Activated CD8-positive, alpha-beta memory T cell treated with anti-CD3 and anti-CD28 coated beads for 48 hours (primary cell): Measurements from ENCODE around the gene RYR1.
"Not testable (repeated sequence)": the region's sequence is repeated elsewhere in the genome, so short reads cannot be mapped to it uniquely, and the experiment has no call there.

ENCODE experiments used
- DNase-seq, 3 experiments: peaks; one replicate each; pipeline ENCODE4 v3.0.0-alpha.2; 2020; ENCODE audit warnings: low read depth in 2 of 3, low spot score in 2 of 3

RYR1 gene

DNA sequence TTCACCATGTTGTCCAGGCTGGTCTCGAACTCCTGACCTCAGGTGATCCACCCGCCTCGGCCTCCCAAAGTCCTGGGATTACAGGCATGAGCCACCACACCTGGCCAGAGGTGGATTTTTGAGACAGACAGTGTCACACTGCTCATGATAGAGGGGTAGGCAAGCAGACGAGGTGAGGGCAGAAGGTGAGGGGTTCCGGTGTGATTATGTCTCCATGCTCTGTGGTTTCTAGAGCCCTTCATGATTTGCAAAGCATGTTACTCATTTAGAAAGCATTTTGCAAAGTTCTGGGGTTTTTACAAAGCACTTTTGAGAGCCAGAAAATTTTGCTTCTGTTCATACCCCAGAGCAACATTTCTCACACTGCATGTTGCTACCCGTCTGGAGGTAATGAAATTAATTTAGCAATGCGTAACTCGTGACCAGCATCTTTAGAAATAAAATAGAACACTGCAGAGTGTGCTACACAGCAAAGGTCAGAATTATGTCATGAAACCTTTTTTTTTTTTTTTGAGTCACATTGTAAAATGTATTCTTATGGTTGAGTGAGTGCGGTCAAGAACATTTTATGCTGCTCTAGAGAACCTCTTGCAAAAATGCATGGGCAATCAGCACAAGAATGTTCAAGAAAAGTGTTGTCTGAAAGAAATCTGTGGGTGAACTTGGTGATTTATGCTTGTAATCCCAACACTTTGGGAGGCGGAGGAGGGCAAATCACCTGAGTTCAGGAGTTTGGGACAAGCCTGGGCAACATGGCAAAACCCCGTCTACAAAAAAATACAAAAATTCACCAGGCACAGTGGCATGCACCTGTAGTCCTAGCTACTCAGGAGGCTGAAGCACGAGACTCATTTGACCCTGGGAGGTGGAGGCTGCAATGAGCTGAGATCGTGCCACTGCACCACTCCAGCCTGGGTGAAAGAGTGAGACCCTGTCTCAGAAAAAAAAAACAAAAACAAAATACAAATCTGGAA is 126.2 kb downstream of the RYR1 start:
- DNase-seq = no peak

DNA sequence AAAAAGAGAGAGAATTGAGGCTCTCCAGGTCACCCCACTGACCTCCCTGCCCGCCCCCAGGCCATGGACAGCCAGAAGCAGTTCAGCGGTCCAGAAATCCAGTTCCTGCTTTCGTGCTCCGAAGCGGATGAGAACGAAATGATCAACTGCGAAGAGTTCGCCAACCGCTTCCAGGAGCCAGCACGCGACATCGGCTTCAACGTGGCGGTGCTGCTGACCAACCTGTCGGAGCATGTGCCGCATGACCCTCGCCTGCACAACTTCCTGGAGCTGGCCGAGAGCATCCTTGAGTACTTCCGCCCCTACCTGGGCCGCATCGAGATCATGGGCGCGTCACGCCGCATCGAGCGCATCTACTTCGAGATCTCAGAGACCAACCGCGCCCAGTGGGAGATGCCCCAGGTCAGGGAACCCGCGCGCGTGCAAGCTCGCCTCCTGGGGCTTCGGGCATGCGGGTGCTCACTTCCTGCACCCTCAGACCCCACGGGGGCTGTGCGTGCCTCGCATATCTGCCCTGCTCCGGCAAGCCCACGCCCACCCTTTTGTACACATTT is 127.6 kb downstream of the RYR1 start:
- DNase-seq = no peak

DNA sequence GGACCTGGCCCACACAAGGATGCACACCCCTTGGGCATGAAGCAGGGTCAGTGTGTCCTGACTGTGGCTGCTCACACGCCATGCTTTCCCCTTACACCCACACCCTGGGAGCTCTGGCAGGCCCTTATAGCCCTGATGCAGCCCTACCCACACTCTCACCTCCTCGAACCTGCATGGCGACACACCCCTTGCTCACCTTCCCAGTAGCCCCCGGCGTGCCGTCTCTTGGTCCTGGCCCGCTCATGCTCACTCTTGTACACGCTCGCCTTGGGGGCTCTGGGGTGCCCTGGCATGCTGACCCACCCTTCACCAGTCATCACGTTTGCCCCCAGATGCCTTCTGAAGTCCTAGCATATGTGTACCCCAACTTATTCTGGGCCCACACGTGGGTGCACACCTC is 128.2 kb downstream of the RYR1 start:
- no peak for DNase-seq

DNA sequence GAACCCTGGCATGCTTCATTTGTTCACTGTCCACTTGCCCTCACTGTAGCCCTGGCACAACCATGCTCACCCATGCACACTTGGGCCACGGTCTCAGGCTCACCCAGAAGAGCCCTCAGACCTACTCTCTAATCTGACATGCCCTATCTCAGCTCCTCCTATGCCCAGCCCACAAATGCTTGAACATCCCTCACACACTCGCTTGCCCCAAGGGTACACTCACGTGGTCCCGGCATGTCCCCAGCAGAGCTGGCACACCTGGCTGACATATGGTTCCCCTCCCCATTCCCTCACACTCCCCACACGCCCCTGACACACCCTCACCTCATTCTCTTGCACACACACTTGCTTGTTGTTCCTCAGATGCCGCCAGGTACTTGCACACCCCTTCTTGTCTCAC is 128.6 kb downstream of the RYR1 start:
- DNase-seq = no peak

DNA sequence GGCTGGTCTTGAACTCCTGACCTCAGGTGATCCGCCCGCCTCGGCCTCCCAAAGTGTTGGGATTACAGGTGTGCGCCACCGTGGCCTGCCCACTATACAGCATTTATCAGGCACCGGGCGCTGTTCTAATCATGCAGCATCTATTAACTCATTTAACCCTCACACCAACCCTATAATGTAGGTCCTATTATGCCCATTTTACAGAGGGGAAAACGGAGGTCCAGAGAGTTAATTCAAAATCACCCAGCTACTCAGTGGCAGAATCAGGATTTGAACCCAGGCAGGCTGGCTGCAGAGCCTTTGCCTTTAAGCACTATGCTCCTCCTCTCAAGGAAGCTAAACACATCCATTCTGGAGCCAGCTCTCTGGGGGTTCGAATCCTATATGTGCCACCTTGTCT is 130.0 kb downstream of the RYR1 start:
- no peak for DNase-seq

DNA sequence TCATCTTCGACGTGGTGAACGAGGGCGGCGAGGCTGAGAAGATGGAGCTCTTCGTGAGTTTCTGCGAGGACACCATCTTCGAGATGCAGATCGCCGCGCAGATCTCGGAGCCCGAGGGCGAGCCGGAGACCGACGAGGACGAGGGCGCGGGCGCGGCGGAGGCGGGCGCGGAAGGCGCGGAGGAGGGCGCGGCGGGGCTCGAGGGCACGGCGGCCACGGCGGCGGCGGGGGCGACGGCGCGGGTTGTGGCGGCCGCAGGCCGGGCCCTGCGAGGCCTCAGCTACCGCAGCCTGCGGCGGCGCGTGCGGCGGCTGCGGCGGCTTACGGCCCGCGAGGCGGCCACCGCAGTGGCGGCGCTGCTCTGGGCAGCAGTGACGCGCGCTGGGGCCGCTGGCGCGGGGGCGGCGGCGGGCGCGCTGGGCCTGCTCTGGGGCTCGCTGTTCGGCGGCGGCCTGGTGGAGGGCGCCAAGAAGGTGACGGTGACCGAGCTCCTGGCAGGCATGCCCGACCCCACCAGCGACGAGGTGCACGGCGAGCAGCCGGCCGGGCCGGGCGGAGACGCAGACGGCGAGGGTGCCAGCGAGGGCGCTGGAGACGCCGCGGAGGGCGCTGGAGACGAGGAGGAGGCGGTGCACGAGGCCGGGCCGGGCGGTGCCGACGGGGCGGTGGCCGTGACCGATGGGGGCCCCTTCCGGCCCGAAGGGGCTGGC is 131.6 kb downstream of the RYR1 start:
- no peak for DNase-seq

DNA sequence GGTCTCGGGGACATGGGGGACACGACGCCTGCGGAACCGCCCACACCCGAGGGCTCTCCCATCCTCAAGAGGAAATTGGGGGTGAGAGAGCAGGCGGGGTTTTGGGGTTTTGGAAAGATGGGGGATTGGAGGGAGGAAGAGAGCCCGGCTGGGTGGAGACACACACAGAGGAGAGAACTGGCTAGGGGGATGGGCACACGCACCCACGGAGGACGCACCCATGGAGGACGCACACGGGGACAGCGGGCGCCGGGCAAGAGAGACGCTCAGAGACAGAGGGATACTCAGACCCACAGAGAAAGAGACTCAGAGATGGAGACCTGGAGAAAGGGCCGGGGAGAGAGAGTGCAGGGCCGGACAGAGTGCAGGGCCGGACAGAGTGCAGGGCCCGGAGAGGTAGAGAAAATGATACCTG is 132.2 kb downstream of the RYR1 start:
- no peak for DNase-seq

DNA sequence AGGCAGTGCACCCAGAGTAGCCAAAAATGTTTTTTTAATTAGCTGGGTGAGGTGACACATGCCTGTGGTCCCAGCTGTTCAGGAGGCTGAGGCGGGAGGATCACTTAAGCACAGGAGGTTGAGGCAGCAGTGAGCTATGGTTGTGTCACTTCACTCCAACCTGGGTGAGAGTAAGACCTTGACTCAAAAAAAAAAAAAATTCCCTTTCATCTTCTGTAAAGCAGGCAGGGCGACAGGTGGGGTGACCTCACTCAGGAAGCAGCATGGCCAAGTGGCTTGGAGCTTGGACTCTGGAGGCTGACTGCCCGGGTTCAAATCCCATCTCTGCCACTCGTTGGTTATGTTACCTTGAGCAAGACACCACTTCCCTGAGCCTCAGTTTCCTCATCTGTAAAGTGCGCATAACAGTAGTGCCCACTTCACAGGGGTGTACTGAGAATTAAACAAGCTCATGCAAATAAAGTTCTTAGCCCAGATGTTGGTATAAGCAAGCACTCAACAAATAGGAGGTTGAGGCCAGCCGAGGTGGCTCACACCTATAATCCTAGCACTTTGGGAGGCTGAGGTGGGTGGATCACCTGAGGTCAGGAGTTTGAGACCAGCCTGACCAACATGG is 136.0 kb downstream of the RYR1 start:
- no peak for DNase-seq

DNA sequence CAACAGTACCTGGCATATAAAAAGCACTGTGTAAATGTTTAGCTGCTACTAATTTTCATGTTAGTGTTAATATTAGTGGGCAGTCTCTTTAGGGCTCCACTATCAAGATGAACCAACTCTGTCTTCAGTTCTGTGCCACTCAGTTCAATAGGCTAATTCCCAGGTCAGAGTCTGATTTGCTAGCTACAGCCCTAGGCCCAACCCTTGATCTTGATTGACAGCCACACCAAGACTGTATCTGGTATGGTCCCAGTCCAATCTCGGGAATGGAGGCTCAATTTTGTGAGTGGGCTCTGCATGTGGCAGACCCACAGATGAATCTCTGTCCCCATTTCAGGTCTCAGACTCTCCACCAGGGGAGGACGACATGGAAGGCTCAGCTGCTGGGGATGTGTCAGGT is 138.2 kb downstream of the RYR1 start:
- no peak for DNase-seq

DNA sequence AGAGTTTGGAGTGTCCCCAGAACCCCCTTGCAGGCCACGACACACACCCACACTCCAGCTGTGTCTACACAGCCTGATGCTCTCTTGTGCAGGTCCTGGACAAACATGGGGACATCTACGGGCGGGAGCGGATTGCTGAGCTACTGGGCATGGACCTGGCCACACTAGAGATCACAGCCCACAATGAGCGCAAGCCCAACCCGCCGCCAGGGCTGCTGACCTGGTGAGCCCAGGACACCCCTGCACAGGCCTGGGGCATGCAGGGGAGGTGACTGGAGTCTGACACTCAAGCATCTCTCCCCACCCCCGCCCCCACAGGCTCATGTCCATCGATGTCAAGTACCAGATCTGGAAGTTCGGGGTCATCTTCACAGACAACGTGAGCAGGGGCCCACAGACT is 144.3 kb downstream of the RYR1 start:
- no peak for DNase-seq

DNA sequence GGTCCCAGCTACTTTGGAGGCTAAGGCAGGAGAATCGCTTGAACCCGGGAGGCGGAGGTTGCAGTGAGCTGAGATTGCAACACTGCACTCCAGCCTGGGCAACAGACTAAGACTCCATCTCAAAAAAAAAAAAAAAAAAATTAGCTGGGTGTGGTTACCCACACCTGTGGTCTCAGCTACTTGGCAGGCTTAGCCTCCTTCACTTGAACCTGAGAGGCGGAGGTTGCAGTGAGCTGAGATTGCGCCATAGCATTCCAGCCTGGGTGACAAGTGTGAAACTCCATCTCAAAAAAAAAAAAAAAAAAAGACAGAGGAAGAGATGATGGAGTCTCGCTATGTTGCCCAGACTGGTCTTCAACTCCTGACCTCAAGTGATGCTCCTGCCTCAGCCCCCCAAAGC is 145.8 kb downstream of the RYR1 start:
- not testable (repeated sequence) for DNase-seq

DNA sequence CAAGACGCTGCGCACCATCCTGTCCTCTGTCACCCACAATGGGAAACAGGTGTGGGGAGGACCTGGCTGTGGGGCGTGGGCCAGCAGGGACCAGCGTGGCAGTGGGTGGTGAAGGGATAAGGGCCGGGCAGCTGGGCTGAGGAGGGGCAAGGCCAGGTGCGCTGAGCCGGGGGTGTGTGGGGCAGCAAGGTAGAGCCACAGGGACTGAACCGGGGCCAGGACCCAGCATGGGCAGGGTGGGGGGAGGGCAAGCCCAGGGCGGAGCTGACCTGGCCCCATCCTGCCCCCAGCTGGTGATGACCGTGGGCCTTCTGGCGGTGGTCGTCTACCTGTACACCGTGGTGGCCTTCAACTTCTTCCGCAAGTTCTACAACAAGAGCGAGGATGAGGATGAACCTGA is 146.6 kb downstream of the RYR1 start:
- DNase-seq = no peak

DNA sequence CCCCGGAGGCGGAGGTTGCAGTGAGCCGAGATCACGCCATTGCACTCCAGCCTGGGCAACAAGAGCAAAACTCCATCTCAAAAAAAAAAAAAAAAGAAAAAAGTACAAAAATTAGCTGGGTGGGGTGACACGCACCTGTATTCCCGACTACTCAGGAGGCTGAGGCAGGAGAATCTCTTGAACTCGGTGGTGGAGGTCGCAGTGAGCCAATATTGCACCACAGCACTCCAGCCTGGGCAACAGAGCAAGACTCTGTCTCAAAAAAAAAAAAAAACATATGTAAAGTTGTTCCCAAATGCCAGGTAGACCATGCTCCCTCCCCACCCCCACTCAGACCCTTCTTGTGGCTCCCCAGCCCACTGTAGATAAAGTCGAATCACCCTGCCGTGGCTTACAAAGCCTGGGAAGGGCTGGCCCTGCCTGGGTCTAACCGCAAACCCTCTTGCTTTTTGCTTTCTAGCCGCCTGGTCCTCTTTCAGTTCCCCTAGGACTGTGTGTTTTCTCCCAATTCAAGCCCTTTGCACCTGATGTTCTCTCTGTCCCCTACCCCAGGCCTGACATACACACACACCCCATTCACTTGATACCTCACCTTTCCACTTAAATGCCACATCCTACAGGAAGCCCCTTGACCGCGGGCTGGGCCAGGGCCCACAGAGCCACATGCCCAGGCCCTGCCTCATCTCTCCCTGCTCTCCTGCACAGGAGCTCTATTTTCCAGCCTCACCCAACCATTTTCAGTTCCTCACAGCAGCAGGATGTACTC is 149.9 kb downstream of the RYR1 start:
- no peak for DNase-seq

DNA sequence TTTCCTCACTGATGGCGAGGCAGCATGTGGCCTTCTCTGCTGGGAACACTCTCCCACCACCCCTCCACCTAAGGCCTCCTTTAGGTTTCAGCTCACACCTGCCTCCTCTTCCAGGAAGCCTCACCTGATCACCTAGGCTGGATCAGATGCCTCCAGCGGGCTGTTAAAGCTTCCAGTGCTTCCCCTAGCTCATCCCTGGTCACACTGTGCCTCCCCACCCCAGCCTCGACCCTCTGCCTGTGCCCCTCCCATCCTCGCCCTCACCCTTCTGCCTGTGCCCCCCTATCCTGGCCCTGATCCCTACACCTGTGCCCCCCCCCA is 150.5 kb downstream of the RYR1 start:
- DNase-seq = no peak

DNA sequence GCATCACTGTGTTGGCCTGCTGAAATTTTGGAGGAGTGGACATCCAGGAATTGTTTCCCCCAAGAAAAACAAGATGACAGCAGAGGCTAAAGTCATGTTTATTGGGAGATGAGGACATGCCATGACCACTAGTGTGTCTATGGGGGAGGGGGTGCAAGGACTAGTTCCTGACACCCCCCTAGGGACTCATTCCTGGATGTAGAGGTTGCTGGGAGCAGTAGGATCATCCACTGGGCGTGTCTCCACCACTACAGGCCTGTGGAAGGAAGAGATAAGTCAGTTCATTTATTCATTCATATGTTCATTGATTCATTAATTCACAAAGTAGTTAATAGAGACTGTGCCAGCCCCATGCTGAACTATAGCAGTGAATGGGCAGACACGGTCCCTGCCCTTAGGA is 154.1 kb downstream of the RYR1 start:
- no peak for DNase-seq

DNA sequence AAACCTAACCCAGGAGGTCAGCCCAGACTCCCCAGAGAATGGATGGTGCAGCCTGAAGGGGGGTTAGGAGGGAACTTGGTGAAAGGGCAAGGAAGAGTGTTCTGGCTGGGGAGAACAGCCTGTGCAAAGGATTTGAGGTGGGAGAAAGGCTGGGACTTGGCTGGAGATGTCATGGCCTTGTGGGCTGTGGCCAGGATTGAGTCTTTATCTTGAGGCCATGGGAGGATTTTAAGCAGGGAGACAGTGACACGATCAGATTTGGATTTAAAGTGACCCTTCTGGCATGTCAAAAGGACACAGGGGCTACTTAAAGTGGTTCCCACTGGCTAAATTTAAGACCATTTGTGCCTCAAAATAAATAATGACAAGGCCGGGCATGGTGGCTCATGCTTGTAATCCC is 154.6 kb downstream of the RYR1 start:
- no peak for DNase-seq

DNA sequence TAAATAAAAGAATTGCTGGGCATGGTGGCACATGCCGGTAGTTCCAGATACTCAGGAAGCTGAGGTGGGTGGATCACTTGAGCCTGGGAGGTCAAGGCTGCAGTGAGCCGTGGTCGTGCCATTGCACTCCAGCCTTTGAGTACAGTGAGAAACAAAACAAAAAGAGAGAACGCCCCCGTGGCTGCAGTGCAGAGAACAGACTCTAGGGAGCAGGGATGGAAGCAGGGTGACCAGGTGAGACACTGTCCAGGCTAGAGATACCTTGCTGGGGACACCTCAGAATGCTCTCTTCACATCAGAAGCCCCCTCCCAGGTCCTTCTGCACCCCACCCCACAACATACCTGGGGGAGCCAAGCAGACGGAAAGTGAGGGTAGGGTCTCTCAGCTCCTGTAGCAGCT is 159.4 kb downstream of the RYR1 start:
- DNase-seq = no peak

DNA sequence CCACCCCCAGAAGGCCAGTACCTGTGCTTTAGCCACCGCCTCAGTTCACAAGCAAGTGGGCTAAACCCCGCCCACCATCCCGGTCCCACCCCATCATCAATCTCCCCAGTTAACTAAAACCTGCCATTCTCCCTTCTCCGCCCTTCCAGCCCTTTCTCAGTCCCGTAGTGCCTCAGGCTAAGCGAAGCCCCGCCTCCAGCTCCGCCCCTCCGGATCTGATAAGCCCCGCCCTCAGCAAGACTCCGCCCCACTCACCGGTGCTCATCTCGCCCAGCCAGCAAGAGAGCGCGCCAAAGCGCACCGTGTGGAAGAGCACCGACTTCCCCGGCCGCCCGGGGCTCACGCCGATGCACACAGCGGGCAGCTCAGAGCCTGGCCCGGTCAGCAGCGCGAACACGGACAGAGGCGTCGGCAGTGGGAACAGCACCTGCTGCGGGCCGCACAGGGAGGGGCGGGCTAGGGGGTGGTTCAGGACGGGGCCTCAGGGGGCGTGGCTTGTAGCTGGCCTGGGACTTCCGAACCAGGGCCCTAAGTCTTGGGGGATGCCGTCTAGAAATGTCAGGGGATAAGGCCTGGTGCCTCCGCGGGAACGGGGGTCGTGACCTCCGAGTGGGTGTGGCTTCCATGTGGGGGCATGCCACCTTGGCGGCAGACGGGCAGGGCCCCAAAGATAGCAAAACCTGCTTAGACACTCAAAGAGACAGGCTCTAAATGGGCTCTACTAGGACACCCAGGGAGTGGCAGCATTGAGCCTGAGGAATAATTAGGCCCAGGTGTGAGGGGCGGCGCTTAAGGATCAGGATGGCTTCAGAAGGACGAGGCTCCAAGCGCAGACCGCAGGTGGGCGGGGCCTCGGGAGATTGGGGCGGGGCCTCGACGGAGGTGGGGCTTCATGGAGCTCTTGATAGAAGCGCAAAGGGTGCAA is 162.8 kb downstream of the RYR1 start:
- no peak for DNase-seq

DNA sequence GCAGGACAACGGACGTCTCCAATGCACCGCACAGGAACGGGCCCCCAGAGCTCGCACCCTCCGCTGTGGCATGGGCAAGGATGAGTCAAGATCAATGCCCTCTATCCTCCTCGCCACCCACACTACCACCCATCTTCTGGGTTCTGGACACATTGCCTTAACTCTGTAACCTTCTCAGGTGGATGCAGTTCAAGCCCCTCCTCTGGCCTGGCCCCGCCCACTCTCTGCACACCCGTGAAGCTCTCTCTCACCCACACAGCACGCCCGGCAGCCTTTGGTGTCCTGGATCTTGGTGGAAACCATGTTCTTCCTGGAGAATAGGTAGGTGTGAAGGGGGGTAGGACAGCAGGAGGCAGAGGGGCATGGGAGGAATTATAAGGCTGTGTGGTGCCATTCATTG is 163.6 kb downstream of the RYR1 start:
- DNase-seq = no peak

DNA sequence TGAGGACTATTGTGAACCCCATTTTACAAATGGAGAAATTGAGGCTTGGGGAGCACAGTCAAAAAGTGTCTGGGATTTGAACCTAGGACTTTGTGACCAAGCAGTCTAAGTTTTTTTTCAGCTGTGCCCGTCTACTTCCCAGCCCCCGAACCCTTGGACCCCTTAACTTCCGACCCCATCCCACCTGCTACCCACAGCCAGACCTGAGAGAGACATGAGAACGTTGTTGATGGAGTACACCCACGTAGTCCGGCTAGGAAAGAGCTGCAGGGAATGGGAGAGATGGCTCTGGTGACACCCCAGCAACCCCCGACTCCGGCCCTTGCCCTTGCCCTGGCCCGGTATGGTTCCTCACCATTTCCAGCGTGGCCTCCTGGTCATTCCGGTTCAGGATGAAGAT is 166.2 kb downstream of the RYR1 start:
- DNase-seq = no peak
